HG02970 (cell line): ENCODE results near the gene PNMA1.
"Not testable (repeated sequence)": the region's sequence is repeated elsewhere in the genome, so short reads cannot be mapped to it uniquely, and the experiment has no call there.

Experiments used
- ATAC-seq: cut with Tn5 transposase; IDR thresholded peaks from one replicate; pipeline ENCODE4 v1.9.1; 2021; ENCODE audit warnings: mild to moderate bottlenecking, moderate library complexity, moderate number of reproducible peaks; ENCODE audit not compliant: unreplicated experiment, low FRiP score

The PNMA1 gene

DNA sequence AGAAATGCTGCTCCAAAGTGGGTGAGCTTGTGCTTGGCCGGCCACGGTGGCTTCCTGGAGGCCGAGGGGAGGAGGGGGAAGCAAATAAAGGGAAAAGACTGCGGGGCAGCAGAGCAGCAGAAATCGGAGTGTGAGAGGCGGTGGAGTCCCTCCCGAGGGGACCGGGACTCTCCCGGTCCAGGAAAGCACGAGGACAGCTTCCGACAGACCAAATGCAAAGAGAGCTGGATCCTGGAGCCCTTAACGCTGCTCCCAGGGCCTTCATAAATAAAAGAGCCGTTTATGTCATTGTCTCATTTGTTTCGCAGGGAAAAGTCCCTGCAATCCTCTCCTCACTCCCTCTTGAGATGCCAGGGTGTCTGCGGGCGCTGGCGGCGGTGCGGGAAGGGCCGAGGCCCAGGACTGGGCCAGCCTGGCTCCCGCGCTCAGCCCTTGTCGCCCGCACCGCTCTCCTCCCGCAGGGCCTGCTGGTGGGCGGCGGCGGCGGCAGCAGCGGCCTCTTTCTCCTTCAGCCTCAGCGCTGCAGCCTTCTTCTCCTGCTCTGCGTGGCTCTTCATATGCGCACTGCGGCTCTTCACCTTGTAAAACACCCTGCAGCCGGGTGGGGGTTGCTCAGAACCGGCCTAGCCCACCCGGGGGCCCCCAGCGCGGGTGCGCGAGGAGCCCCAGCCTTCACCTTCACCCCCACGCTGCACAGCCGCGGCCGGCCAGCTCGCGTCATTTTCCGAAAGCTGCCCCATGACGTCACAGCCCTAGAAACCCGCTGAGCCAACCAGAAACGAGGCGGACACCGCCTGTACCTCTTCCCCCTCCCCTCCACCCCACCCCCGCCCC lies 4.5 kb upstream of the PNMA1 start:
- ATAC-seq = no peak

DNA sequence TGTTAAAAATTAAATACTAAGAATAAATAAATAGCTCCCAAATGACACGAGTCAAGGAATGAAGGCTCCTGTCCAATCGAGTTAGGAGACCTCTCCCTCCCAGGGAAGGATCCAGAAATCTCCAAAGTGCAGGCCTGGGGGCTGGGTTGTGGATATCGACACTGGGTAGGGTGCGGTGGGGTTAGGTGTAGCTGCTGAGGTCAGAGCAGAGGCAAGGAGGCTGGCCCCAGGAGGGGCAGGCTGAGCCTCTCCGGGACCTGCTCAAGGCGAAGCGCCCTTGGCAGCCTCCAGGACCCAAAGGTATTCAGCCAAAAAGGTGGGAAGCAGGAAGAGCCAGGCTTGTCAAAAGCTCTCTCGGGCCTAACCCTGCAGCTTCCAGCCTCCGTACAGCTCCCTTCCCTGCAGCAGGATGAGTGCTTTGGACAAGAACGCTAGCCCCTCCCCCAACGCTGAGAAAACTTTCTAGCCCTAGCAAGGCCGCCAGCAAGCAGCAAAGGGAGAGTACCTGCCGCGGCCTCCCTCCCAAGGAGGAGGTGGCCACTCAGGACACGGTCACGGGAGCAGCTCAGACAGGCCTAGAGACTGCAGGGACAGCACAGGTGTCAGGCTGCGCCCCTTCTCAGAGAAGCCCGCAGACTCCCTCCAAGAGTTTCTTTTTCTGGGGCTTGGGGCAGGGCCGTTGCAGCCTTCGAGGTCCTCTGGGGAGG lies 3.7 kb upstream of the PNMA1 start:
- ATAC-seq = no peak

DNA sequence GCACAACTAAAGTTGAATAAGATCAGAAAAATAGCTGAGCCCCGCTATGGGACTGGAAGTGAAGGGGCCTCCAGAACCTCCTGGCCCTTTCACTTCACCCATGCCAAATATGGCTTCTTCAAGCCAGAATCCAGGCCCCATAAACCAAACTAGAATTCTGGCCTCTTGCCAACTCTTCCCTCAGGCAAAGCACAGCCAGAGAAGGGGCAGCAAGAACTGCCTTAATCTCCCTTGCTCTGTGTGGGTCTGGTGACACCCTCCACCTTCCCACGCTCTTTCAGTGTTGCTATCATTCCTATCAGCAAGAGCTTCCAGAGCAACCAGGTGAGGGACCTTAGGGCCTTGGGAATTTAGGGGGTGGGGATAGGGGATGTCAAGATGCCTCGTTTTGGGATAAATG lies 3.1 kb upstream of the PNMA1 start:
- ATAC-seq = no peak

DNA sequence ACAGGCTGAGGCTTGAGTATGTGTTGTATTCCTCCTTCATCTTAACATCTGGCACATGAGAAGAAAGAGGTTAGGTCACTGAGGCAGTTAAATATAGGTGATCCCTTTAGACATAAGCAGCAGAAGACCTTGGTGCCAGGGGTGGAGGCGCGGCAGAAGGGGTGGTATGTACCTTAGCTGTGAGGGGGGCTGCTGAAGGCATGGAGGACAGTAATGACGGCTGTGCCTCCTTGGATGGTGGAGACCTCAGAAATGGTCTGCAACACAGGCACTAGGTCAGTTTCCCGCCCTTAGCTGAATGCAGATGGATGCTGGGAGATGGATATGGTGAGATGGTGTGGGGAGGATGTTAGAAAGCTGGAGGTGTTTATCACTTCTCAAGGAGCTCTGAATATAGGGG lies 1.5 kb upstream of the PNMA1 start:
- ATAC-seq = no peak

DNA sequence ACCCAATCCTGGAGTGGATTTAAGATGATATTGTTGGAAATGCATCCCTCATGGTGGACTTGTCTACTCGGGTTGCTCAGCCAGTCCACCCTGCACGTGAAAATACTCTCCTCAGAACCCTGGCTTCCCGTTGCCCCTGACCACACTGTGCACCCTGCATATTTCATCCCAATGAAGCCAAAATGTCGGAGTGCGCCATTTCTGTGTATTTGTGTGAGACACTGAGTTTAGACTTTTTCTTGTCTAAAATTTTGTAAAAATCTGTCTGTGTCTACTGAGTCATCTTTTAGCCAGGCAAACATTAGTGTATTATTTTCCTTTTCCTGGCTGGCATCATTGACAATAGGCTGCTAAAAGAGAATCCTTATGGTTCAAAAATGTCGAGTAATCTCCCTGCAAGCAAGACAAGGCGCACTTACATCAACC lies 485 bp upstream of the PNMA1 start:
- no peak for ATAC-seq

DNA sequence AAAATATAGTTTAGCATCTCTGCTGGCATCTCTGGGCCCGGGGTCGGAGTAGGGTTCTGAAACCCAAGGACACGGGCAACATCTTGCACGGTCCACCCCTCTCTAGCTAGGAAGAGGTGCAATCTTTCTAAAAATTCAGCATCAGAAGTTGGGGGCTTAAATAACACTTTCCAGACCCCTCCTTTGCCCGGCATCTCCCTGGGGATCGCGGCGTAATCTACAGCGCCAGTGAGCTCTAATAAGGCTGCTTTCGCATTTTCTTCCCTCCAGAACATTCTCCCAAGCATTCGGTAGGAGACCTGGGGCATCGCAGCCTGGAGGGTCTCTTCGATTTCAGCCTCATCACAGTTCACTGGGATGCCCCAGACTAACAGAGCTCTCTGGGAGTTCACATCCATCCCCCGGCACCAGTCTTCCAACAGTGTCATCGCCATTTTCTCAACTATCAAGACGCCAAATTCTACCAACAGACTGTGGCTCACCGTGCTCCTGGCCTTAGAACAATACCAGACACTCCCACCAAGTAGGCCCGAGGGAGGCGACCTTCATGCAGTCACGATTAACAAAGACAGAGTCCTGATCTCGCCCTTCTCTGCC lies 880 bp downstream of the PNMA1 start:
- ATAC-seq = no peak

DNA sequence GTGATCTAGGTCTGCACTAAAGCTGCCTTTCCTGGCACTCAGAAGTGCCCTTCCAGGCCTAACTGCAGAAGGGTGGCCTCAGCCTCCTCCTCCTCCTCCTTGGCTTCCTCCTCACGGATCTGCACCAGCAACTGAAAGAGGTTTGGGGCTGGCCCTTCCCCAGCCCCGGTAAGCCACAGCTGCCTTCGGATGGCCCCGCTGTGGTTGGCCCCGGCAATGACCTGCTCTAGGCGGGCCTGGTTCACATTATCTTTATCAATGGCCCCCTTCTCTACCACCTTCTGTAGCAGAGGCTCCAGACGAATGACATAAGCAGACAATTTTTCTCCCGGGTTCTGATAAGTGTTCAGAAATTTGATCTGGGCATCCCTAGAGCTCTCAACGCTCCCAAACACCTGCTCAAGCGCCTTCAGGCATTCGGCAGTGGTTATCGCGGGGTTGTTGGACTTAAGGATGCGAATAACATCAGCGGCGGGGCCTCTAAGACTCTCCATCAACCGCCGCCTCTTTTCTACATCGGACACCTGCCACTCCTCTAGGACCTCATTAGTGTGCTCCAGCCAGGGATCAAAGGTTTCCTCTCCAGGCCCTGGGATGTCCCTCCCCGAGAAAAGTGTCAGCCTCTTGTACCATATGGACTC lies 1.5 kb downstream of the PNMA1 start:
- ATAC-seq = no peak

DNA sequence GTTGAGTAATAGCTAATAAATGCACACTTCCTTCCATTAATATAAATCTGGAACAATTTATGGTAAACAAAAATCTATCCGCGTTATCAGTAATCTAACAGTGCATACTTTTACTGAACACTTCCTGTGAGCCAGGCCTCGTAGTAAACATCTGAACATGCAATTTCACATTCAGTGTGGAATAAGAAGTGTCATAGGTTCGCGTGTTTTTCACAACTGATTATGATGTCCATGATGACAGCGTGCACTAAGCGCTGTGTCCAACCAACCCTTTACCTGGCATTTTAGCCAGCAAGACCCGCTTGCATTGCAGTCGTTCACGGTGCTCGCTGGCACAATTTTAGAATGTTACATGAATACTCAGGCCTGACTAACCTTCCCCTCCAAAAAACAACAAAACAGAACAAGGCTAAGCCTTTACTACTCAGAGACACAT lies 2.1 kb downstream of the PNMA1 start:
- no peak for ATAC-seq

DNA sequence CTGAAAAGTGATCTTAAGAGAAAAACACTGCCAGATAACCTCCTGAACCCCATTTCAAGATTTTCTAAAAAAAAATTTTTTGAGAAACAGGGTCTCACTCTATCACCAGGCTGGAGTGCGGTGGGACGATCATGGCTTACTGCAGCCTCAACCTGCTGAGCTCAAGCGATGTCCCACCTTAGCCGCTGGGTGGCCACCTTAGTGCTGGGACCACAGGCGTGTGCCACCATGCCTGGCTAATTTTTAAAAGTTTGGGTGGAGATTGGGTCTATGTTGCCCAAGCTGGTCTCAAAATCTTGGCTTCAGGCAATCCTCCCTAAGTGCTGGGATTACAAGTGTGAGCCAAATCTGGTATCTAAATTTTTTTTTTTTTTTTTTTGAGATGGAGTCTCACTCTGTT lies 3.4 kb downstream of the PNMA1 start:
- ATAC-seq = no peak

DNA sequence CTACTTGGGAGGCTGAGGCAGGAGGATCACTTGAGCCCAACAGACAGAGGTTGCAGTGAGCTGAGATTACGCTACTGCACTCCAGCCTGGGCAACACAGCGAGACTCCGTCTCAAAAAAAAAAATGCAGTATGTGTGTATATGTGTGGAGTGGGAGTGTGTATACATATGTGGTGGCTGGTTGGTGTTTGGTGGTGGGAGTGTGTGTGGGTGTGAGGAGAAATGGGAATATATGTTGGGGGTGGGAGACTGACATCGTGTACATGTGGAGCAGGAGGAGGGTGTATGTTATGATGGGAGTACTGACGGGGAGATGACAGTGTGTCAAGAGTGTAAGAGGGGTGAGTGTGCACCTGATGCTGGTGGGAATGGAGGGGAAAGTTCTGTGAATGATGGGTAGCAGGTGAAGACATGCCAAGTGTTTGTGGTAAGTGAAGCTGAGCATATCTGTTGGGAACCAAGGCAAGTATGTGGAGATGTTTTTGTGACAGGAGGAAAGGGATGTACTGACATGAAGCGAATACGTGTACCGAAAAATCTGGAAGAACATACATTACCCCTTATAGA lies 4.2 kb downstream of the PNMA1 start:
- ATAC-seq = no peak

DNA sequence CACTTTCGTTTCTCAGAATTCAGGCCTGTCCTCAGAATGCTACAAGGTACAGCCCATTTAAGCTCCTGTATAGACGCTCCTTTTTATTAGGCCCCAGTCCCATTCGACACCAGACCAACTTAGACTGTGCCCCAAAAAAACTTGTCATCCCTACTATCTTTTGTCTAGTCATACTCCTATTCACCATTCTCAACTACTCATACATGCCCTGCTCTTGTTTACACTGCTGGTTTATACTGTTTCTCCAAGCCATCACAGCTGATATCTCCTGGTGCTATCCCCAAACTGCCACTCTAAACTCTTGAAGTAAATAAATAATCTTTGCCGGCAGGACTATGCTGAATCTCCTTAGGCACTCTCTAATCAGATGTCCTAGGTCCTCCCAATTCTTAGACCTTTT lies 6.1 kb downstream of the PNMA1 start:
- not testable (repeated sequence) for ATAC-seq

DNA sequence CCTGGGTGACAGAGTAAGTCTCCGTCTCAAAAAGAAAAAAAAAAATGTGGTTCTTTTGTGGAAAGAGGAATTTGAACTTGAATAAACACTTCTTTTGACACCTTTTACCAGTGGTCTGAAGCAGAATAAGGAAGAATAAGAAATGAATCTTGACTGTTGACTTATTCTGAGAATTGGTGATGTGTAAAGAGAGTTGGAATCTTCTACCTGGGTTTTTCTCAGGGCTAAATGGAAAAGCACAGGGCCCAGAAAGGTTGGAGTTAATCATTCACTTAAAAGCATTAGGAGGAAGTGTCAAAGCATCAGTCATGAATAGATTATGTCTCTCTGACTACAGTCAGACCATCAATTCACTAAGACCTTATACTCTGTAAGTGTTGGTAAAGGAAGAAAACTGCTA lies 13.9 kb downstream of the PNMA1 start:
- no peak for ATAC-seq

DNA sequence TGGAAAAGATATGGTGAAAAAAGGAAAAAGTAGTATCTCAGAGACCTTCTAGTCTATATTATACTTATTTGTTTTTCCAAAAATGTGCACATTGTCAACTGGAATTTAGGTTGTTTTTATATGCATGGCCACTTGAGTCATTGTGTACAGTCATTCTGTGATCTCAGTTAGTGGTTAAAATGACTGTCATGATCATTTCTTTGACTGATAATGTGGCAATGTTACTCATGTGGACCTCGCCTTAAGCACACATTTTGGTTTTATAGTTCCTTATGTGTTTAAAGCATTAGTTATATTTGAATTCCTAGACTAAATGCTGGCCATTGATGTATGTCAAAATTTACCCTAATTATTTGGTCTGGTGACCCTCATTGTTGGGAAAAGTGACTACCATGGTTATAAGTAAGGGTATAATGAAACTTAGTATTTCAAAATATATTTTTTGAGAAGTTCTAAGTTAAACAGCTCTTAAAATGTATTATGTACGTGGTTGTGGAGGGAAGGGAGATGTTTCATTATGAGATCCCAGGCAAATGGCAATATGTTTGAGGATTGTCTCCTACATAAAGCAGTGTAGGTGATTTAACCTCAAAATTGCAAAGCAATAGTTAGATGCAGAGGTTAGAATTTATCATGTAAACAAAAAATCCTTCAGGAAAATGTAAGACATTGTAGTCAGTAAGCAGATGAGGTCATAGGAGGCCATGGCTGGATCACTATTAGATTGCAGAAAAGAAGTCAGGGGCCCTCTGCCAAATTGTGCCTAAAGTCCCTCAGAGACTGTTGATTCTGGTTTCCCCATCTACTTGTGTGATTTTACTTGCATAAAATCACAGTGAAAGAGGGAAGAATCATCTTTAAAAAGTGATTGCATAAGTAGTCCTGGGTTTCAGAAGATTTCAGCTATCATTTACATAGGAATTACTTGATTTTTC lies 17.5 kb downstream of the PNMA1 start:
- no peak for ATAC-seq

DNA sequence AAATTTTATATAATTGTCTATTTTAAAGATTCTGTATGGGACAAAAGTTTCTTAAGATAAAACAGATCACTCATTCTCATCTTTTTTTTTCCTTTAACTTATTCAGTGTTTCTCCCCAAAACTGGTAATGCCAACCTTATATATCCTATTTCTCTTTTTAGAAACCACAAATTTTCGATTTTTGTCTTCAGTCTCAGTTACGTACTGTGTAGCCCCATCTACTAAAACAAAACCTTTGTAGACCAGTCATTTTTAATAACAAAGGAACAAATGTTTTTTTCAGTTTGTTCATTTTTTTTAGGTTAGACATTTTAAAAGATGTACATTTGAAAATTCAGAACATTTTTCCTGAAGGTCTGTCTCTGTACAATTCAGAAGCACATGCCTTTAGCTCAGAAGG lies 18.2 kb downstream of the PNMA1 start:
- ATAC-seq = no peak

DNA sequence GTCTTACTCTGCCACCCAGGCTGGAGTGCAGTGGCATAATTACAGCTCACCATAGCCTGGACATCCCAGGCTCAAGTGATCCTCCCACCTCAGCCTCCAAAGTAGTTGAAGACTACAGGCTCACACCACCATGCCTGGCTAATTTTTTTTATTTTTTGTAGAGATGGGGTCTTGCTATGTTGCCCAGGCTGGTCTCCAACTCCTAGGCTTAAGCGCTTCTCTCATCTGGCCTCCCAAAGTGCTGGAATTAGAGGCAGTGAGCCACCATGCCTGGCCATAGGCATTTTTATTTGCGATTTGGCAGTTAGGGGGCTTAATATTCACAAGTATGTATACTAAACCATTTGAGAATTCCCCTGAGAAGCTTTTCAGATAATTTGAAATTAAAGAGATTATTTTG lies 19.1 kb downstream of the PNMA1 start:
- no peak for ATAC-seq

DNA sequence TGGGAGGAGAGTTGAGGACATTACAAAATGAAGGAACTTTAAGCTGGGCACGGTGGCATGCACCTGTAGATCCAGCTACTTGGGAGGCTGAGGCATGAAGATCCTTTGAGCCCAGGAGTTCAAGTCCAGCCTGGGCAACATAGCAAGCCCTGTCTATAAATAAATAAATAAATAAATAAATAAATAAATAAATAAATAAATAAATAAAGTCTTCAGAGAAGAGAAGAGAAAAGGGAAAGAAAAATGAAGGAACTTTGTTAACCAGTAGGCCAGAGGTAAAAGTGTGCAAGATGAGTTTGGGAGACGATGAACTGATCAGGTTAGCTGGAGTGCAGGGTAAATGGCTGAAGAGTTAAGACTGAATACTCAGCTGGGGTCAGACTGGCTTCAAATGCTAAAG lies 20.1 kb downstream of the PNMA1 start:
- ATAC-seq = no peak

DNA sequence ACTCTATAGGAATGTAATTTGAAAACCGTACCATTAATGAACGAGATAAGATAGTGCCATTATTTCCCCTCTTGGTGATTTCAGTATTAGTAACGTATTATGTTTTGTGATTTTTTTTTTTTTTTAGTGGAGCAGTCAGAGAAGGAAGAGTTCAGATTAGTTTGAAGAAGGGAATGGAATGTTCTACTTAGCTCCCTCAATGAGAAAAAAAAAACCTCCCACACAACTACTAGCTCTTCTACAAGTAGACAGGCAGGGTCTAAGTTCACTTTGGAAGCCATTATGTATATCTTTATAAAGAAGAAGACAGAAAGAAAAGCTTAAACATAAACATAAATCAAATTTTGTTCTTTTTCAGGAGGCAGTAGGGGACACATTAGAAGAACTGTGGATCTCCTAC lies 27.3 kb downstream of the PNMA1 start:
- no peak for ATAC-seq

DNA sequence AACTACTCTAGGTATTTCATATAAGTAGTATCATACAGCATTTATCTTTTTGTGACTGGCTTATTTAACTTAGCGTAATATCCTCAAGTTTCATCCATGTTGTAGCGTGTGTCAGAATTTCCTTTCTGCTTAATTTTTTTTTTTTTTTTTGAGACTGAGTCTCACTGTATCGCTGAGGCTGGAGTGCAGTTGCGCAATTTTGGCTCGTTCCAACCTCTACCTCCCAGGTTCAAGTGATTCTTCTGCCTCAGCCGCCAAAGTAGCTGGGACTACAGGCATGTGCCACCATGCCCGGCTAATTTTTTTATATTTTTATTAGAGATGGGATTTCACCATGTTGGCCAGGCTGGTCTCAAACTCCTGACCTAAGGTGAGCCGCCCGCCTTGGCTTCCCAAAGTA lies 28.9 kb downstream of the PNMA1 start:
- ATAC-seq = no peak

DNA sequence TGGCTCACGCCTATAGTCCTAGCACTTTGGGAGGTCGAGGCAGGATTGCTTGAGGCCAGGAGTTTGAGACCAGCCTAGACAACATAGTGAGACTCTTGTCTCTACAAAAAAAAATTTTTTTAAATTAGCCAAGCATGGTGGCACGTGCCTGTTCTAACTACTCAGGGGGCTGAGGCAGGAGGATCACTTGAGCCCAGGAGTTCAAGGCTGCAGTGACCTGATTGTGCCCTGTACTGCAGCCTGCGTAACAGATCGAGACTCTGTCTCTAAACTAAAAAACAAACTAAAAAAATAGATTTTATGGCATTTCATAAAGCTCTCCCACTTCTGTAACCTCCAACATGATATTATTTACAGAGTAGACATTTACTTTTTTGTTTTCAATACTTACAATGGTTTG lies 29.6 kb downstream of the PNMA1 start:
- no peak for ATAC-seq

DNA sequence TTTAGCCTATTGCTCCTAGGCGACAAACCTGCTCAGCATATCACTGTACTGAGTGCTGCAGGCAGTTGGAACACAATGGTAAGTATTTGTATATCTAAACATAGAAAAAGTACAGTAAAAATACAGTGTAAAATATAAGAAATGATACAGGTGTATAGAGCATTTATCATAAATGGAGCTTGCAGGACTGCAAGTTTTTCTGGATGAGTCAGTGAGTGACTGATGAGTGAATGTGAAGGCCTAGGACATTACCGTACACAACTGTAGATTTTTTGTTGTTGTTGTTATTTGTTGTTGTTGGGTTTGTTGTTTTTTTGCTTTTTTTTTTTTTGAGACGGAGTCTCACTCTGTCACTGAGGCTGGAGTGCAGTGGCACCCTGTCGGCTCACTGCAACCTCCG lies 33.4 kb downstream of the PNMA1 start:
- ATAC-seq = no peak
